ENCODE measurements around the gene AIPL1.

Gene AIPL1

GRCh38 chr17:6473128-6473767 lies 38.3 kb upstream of the AIPL1 start:
- H3K4me3 ChIP-seq (replicated peaks in 1 of 2; ENCODE audit: low read depth in 2 of 2, low read length in 2 of 2) = no peak overlapping the region
- peak; percentile 79 to 80 for DNase-seq (ENCODE audit: low read depth in 2 of 2)
- TF ChIP-seq CTCF (IDR thresholded peaks at IDR 0.05; ENCODE audit: low read depth, low read length) = peak; percentile 98

- no peak for DNase-seq (ENCODE audit: low read depth in 2 of 2)
- H3K4me3 ChIP-seq (replicated peaks in 1 of 2; ENCODE audit: low read depth in 2 of 2, low read length in 2 of 2) = no peak overlapping the region
- TF ChIP-seq CTCF (IDR thresholded peaks at IDR 0.05; ENCODE audit: low read depth, low read length) = no peak
Measured at GRCh38 chr17:6472517-6472916, 37.6 kb upstream of the AIPL1 start.

- TF ChIP-seq CTCF (IDR thresholded peaks at IDR 0.05; ENCODE audit: low read depth, low read length) = peak; percentile 23
- DNase-seq (ENCODE audit: low read depth in 2 of 2) = peak; percentile 67 to 76
- no peak overlapping the region for H3K4me3 ChIP-seq (replicated peaks in 1 of 2; ENCODE audit: low read depth in 2 of 2, low read length in 2 of 2)
Measured at GRCh38 chr17:6471531-6472465, 36.9 kb upstream of the AIPL1 start.

GRCh38 chr17:6470751-6471521 lies 36.0 kb upstream of the AIPL1 start:
- DNase-seq (ENCODE audit: low read depth in 2 of 2) = no peak
- no peak overlapping the region for H3K4me3 ChIP-seq (replicated peaks in 1 of 2; ENCODE audit: low read depth in 2 of 2, low read length in 2 of 2)
- TF ChIP-seq CTCF (IDR thresholded peaks at IDR 0.05; ENCODE audit: low read depth, low read length) = no peak

GRCh38 chr17:6470146-6470718 lies 35.3 kb upstream of the AIPL1 start:
- DNase-seq (ENCODE audit: low read depth in 2 of 2) = no peak
- H3K4me3 ChIP-seq (replicated peaks in 1 of 2; ENCODE audit: low read depth in 2 of 2, low read length in 2 of 2) = no peak overlapping the region
- TF ChIP-seq CTCF (IDR thresholded peaks at IDR 0.05; ENCODE audit: low read depth, low read length) = no peak

- no peak overlapping the region for H3K4me3 ChIP-seq (replicated peaks in 1 of 2; ENCODE audit: low read depth in 2 of 2, low read length in 2 of 2)
- no peak for DNase-seq (ENCODE audit: low read depth in 2 of 2)
- TF ChIP-seq CTCF (IDR thresholded peaks at IDR 0.05; ENCODE audit: low read depth, low read length) = no peak
Measured at GRCh38 chr17:6468051-6468790, 33.3 kb upstream of the AIPL1 start.
